ENCODE data around the gene RNF7. TPM values are rescaled to one million over a fixed set of nuclear protein-coding genes. Genes with fewer than 3 reads are reported as not detected.

The RNF7 gene
- total and polyA plus RNA-seq, 9 of the 15 experiments (the other 6 are each of a cell fraction or from before 2014, with no cell fraction given) = 38.8 to 133 (median 80.5) TPM

- TF ChIP-seq AFF1 (IDR thresholded peaks at IDR 0.05; ENCODE audit: low read depth in 1 of 2, partially characterized antibody in 2 of 2) (no peak), SMARCE1 (IDR thresholded peaks at IDR 0.05) (peak; percentile 88), DPF2 (IDR thresholded peaks at IDR 0.05) (peak; percentile 62)
Observed at GRCh38 chr3:141735176-141735575, 2.9 kb upstream of the RNF7 start (continued).

- ATAC-seq = no peak
- ChIA-PET POLR2A (interaction anchor here (0.7 kb wide), 1 partner anchor 9 kb away, joined by 3 read pairs; no protein-coding TSS in a partner anchor), CTCF (ENCODE audit: low intra/inter-chr PET ratio) (no interaction called here)
- no peaks in the 10 kb centered on the region for H3K9me3 ChIP-seq (replicated peaks; ENCODE audit: control insufficient read depth, insufficient read depth, low read depth, low read length)
- no peak overlapping the region for H3K4me3 ChIP-seq
- no peaks in the 10 kb centered on the region for H3K27me3 ChIP-seq (ENCODE audit: control insufficient read depth in 2 of 2, insufficient read depth in 2 of 2, low read length in 2 of 2)
- H3K9me1 ChIP-seq (ENCODE audit: control insufficient read depth, insufficient read depth, low read length) = no peaks in the 10 kb centered on the region
- H3K4me1 ChIP-seq (replicated peaks in 1 of 2; ENCODE audit: control insufficient read depth in 2 of 2, insufficient read depth in 2 of 2, low read length in 2 of 2) = peaks cover 10 to 37% of the 10 kb centered on the region in 2 experiments
- H2AFZ ChIP-seq (ENCODE audit: low read depth, low read length) = peak overlapping the region; percentile 75
- 58% methylated on average over 7 of the region's 7 CpGs for WGBS (ENCODE audit: insufficient coverage, low coverage, missing lambda C conversion rate)
- no peak for TF ChIP-seq ETV6 (IDR thresholded peaks at IDR 0.05; ENCODE audit: borderline replicate concordance in 1 of 2, low read depth in 2 of 2, low read length in 1 of 2)
- no peak for TF ChIP-seq ETV6 (CRISPR knock-in tag; IDR thresholded peaks at IDR 0.05; ENCODE audit: borderline replicate concordance)
- in situ Hi-C loops (cut with MboI) (no loop called here), intact Hi-C loops (cut with micrococcal nuclease) (loop anchor here (5.0 kb wide), 1 partner anchor 159 kb away; no protein-coding TSS in a partner anchor)
- peaks cover 28% of the 10 kb centered on the region for H3K79me2 ChIP-seq (ENCODE audit: control insufficient read depth, insufficient read depth, low read length)
- no peak for DNase-seq (ENCODE audit: extremely low read depth in 1 of 4, low spot score in 3 of 4)
- no TSS peak for BruUV-seq (replicated peaks)
- H3K4me2 ChIP-seq (ENCODE audit: insufficient read depth, low read length) = no peak overlapping the region
- peaks cover 4% of the 10 kb centered on the region; the same call in 1 of the 3 replicates for H3K36me3 ChIP-seq (ENCODE audit: control insufficient read depth, insufficient read depth, low read length)
- H3K9ac ChIP-seq (ENCODE audit: insufficient read depth in 1 of 2, low read depth in 2 of 2, low read length in 2 of 2) = no peak overlapping the region
- H4K20me1 ChIP-seq (replicated peaks; ENCODE audit: control insufficient read depth, insufficient read depth, low read length) = no peaks in the 10 kb centered on the region
- H3K27ac ChIP-seq (ENCODE audit: extremely low read depth, low read depth, low read length) = no peak overlapping the region
- FAIRE-seq = no peak
Observed at GRCh38 chr3:141735770-141736465, 2.2 kb upstream of the RNF7 start.

Data from K562 (cell line).